Measurements from ENCODE around the gene TMEM132D.

The TMEM132D gene

GRCh38 chr12:129312048-129312447 lies 591.8 kb downstream of the TMEM132D start:
- peak in 1 of 2 experiments; percentile 24 for DNase-seq

DNA sequence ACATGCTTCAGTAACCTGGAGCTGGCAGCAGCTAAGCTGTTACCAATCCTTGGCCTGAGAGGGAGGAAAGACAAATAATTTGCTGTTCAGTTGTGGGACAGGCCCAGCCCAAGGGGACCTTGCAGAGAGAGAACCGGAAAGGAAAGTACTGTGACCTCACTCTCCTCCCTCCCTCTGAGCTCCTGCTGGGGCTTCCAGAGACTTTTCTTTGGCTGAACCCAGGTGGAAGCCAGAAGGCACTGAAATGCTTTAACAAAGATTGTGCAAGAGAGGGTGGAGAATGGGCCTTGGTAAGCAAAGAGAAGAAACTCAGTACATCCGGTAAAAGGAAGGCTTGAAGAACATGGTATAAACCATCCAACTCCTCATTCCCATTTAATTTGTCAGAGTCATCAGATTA lies 593.5 kb downstream of the TMEM132D start:
- no peak for DNase-seq

GRCh38 chr12:129305851-129306250 lies 598.0 kb downstream of the TMEM132D start:
- no peak for DNase-seq

GRCh38 chr12:129304529-129304928 lies 599.3 kb downstream of the TMEM132D start:
- no peak for DNase-seq

DNA sequence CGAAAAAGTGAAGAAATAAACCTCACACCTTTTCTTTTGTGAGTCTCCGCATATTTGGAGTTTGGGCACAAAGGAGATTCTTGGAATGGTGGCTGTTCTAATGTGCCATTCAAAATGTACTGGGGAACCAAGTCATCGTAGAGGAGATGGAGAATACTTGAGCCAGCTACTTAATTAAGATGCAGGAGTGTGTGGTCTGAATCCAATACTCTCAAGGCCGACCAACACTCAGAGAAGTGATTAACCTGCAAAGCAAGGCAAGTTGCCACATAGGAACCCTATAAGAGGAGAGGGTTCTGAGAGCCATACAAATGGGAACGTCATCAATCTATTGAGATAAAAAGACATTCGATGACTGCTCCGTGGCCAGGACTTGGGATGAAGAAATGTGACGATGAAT lies 603.8 kb downstream of the TMEM132D start:
- no peak for DNase-seq

DNA sequence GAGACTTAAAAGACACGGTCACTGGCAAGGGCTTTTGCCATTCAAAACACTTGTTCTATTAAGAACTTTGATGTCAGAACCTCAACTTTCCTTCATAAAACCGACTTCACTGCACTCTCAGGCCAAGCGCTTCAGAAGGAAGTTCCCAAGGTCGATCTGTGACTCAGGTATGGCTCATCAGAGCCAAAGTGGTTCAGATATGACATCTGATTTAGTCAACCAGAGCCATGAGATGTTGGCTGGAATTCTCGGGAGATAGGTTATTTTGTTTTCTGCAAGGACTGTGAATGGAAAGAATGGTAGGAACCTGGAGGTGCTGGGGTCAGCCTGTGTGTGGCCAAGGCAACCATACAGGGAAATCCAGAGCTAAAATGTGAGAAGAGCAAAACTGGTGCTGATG lies 604.9 kb downstream of the TMEM132D start:
- DNase-seq, result no peak

DNA sequence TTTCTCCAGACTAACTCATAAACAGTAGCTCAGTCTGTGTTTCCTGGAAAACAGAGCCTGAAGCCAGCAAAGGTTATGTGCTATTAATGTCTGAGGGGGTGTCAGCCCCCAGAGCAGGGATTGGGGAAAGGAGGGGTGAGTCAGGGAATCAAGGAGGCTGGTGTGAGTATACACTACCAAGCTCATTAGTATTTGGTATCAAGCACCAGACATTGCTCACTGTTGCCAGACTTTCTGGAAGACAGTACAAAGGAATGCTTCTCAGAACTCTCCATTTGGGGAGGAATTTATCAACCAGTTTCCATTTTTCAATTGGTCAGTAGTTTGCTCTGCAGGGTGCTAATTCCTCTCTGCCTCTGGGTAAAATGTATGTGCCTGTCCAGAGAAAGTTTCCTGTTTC lies 607.2 kb downstream of the TMEM132D start:
- DNase-seq, result no peak

GRCh38 chr12:129294868-129295267 lies 609.0 kb downstream of the TMEM132D start:
- DNase-seq, result no peak

- DNase-seq, result no peak
Observed at GRCh38 chr12:129279771-129280170, 624.1 kb downstream of the TMEM132D start.

DNA sequence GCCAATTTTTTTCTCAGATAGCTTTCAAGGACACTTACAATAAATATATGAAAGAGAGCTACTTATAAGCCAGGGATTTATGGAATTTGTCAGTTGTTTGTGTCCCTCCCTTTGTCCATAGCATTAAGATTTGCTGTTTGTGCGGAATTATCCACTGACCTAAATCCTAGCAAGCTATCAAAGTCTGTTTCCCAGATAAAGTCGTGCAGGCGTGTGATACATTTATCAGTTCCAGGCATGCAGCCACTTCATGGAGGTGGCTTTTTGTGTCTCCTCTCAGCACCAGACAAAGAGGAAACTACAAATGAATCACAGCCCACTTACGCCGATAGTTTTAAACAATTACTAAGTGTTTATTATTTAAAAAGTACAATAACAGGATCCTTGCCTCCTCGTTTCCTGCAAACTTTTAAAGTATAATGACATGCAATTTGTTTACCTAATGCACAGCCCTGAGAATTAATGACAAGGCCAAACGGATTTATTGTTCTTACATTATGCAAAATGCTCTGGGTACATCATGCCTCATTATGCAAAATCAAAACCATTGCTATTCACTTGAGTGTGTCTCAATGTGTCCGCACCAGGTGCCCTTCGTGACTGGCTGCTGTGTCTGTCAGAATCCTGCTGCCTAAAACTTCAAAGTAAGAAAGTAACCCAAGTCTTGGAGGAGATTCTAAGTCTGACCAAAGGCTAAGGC lies 627.3 kb downstream of the TMEM132D start:
- DNase-seq, result no peak

DNA sequence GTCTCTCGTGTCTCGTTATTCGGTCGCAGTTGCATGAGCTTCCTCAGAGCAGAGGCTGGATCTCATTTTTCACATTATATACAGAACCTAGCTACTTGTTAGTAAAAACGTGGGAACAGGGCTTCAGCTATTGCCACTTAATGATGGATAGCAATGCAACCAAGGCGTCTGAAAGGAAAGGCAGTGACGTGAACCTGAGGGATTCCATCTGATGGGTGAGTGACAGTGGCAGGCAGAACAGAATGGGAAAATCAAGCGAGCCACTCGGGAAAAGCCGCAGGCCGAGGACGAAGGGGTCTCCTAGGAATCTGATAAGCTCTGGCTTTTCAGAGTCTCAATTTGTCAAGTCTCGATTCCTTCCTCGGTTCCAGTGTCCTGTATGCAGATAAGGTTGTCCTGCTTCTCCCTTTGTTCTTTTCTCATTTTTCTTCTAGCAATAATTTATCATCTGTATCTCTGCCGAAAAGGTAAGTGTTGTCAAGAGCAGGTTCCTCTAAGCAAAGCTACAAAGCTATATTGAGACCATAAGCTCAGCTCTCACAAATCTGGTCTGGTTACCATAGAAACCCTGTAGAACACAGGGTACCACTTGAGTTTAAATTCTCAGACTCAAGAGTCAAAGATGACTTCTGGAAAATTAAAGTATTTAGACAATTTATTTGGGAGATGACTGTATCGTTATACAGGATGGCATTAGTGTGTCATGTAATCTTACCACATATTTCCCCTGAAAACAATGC lies 633.9 kb downstream of the TMEM132D start:
- no peak for DNase-seq

GRCh38 chr12:129258781-129259318 lies 645.0 kb downstream of the TMEM132D start:
- no peak for DNase-seq

- no peak for DNase-seq
Observed at GRCh38 chr12:129257524-129257923, 646.3 kb downstream of the TMEM132D start.

DNA sequence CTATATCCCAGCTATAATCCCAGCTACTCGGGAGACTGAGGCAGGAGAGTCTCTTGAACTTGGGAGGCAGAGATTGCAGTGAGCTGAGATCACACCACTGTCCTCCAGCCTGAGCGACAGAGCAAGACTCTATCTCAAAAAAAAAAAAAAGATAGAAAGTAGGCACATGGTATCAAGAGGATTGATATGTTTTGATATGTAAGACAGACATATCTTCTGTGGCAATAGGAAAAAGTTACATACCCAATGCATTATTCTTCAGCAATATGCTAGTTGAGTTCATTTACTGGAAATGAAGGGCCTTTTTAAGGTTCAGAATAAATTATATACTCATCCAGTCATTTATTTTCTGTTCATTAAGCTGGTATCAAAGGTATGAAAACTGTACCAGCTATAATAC lies 657.2 kb downstream of the TMEM132D start:
- no peak for DNase-seq

GRCh38 chr12:129245769-129246168 lies 658.1 kb downstream of the TMEM132D start:
- no peak for DNase-seq

- no peak for DNase-seq
Observed at GRCh38 chr12:129241852-129242251, 662.0 kb downstream of the TMEM132D start.

GRCh38 chr12:129237881-129238280 lies 665.9 kb downstream of the TMEM132D start:
- DNase-seq, result no peak

DNA sequence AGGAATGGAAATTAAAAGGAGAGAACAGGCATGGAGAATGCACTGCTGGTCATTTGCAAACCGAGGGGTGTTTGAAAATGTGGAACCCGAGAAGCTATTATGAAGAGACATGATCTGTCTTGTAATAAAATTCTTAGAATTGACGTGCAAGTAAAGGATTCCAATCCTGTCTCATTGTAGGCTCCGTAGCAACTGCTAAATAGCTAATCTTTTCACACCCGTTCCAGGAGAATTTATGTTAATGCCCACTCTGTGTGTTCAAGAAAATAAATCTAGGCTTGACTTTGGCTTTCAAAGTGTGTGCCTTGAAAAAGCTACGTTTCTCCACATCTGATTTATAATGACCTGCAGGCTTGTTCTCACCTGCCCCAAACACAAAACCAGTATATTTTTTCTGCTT lies 669.6 kb downstream of the TMEM132D start:
- no peak for DNase-seq

- no peak for DNase-seq
Observed at GRCh38 chr12:129231491-129231890, 672.3 kb downstream of the TMEM132D start.

DNA sequence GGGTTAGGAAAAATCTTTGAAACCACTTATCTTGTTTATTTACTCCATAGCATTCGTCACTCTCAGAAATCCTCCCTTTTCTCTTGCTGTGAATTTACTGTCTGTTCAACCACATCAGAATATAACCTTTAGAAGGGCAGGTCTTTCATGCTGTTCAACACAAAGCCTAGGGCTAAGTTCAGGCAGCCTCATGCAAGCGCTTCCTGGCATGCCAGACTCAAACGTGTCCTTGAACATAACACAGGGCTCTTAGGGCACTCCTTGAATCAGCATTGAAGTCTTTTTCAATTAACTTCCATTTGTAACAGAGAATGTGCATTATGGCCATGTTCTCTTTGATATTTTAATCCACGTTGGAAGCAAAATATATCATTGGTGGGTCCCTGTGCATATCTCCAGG lies 672.8 kb downstream of the TMEM132D start:
- DNase-seq, result no peak

- DNase-seq, result no peak
Observed at GRCh38 chr12:129226851-129227250, 677.0 kb downstream of the TMEM132D start.

- no peak for DNase-seq
Observed at GRCh38 chr12:129226005-129226404, 677.8 kb downstream of the TMEM132D start.

DNA sequence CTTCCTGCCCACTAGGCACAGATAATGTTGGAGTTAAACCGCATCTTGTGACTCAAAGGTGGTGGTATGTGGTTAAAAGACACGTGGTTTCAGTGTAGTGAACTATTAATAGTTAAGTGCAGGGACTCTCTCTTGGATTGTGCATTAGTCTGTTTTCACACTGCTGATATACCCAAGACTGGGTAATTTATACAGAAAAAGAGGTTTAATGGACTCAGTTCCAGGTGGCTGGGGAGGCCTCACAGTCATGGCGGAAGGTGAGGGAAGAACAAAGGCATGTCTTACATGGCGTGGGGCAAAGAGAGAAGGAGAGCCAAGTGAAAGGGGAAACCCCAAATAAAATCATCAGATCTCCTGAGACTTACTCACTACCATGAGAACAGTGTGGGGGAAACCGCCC lies 688.3 kb downstream of the TMEM132D start:
- no peak for DNase-seq

DNA sequence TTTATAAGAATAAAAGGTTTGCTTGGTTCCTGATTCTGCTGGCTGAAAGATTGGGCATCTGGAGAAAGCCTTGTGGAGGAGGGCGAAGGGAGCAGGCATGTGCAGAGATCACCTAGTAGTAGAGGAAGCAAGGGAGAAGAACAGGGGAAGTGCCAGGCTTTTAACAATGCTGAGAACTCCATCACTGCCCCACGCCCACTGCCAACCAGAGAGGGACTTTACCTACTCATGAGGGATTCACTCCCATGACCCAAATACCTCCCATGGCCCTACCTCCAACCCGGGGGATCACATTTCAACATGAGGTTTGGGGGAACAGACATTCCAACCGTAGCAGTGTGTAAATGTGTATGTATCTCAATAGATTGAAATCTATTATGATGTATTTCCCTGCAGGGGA lies 690.3 kb downstream of the TMEM132D start:
- DNase-seq, result no peak
